Esophagus squamous epithelium (tissue), 4 donors: ENCODE results near the gene AURKA.

ENCODE experiments used
- POLR2A ChIP-seq, 4 donors: fragments of 450-650 bp; IDR thresholded peaks; one replicate each; pipeline ENCODE4 v1.6.1; 2017; ENCODE audit warnings: antibody characterized with exemption in 4 of 4, mild to moderate bottlenecking in 4 of 4, moderate library complexity in 3 of 4
- TF ChIP-seq, protein P1 (sequence below), 6 experiments: fragments of 450-650 bp in 4 of 6; fragments of 200-600 bp in 2 of 6; sonication (generic) in 2 of 6; IDR thresholded peaks; one replicate each; pipeline ENCODE4 v1.5.1; 2016 to 2019; ENCODE audit warnings: antibody characterized with exemption in 6 of 6, mild to moderate bottlenecking in 4 of 6, moderate library complexity in 4 of 6

DNA sequence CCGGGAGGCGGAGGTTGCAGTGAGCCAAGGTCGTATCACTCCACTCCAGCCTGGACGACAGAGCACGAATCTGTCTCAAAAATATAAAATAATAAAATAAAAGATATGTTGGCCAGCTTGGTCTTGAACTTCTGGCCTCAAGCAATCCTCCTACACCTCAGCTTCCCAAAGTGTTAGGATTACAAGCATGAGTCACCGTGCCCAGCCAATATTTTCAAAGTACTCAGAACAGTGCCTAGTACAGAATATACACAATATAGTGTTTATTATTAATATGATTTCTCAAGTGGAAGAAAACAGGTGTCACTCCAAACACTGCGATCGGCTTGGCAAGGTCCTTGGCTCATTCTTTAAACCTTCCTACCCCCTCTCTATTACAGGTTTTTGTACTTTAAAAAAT lies 30.1 kb downstream of the AURKA start:
- TF ChIP-seq, protein P1, sequence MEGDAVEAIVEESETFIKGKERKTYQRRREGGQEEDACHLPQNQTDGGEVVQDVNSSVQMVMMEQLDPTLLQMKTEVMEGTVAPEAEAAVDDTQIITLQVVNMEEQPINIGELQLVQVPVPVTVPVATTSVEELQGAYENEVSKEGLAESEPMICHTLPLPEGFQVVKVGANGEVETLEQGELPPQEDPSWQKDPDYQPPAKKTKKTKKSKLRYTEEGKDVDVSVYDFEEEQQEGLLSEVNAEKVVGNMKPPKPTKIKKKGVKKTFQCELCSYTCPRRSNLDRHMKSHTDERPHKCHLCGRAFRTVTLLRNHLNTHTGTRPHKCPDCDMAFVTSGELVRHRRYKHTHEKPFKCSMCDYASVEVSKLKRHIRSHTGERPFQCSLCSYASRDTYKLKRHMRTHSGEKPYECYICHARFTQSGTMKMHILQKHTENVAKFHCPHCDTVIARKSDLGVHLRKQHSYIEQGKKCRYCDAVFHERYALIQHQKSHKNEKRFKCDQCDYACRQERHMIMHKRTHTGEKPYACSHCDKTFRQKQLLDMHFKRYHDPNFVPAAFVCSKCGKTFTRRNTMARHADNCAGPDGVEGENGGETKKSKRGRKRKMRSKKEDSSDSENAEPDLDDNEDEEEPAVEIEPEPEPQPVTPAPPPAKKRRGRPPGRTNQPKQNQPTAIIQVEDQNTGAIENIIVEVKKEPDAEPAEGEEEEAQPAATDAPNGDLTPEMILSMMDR (IDR thresholded peaks at IDR 0.05) = no peak
- no peak for TF ChIP-seq POLR2A (IDR thresholded peaks at IDR 0.05)
